Common myeloid progenitor, CD34-positive (primary cell): ENCODE measurements around the gene LAYN.

Experiments used
- CTCF ChIA-PET: fragments of 350-600 bp; sonication (Branson Sonifier 250); formaldehyde crosslinking; loops from one replicate; lab custom pipeline; 2021; ENCODE audit warnings: antibody characterized with exemption; lab: Charles Lee
- POLR2A ChIA-PET: fragments of 350-600 bp; sonication (Branson Sonifier 250); formaldehyde crosslinking; loops from one replicate; lab custom pipeline; 2021; ENCODE audit warnings: antibody characterized with exemption; lab: Charles Lee
- DNase-seq, 3 donors: peaks; one replicate each; pipeline versions ENCODE4 v3.0.0 to v3.0.0-alpha.2; 2013
- H3K27ac ChIP-seq, 2 experiments: 1 replicate in 1 of 2; 2 replicates in 1 of 2; pipeline ENCODE4 v1.7.0; 2013; ENCODE audit warnings: inconsistent platforms in 2 of 2, low read length in 2 of 2, mild to moderate bottlenecking in 2 of 2, low read depth in 1 of 2, moderate library complexity in 1 of 2; ENCODE audit not compliant: severe bottlenecking in 2 of 2, insufficient read depth in 1 of 2, poor library complexity in 1 of 2
- H3K27me3 ChIP-seq, 5 experiments: replicated peaks in 2 of 5; 1 replicate in 3 of 5; 2 replicates in 2 of 5; pipeline versions ENCODE4 v1.6.1 to v1.7.0; 2013; ENCODE audit warnings: low read length in 4 of 5, mild to moderate bottlenecking in 2 of 5, moderate library complexity in 2 of 5, inconsistent platforms in 1 of 5; ENCODE audit not compliant: insufficient read depth in 5 of 5, control insufficient read depth in 4 of 5
- H3K36me3 ChIP-seq, 4 experiments: 1 replicate in 2 of 4; 2 replicates in 2 of 4; pipeline versions ENCODE4 v1.6.1 to v1.7.0; 2013; ENCODE audit warnings: low read length in 3 of 4, control low read depth in 1 of 4, mild to moderate bottlenecking in 1 of 4; ENCODE audit not compliant: control insufficient read depth in 4 of 4, insufficient read depth in 4 of 4
- H3K4me1 ChIP-seq, 4 experiments: 1 replicate in 3 of 4; 2 replicates in 1 of 4; pipeline versions ENCODE4 v1.6.1 to v1.7.1; 2013; ENCODE audit warnings: low read length in 3 of 4, mild to moderate bottlenecking in 3 of 4, control low read depth in 1 of 4, inconsistent platforms in 1 of 4, moderate library complexity in 1 of 4; ENCODE audit not compliant: control insufficient read depth in 4 of 4, insufficient read depth in 4 of 4; ENCODE audit errors: control extremely low read depth in 1 of 4
- H3K4me3 ChIP-seq, 7 experiments: 1 replicate in 4 of 7; 2 replicates in 3 of 7; pipeline versions ENCODE4 v1.5.1 to v1.7.0; 2013; ENCODE audit warnings: mild to moderate bottlenecking in 7 of 7, low read length in 6 of 7, moderate library complexity in 6 of 7, inconsistent platforms in 2 of 7, low read depth in 2 of 7, control low read depth in 1 of 7; ENCODE audit not compliant: insufficient read depth in 4 of 7, control insufficient read depth in 1 of 7; ENCODE audit errors: extremely low read depth in 1 of 7
- H3K9me3 ChIP-seq, 5 experiments: 1 replicate in 4 of 5; 2 replicates in 1 of 5; pipeline versions ENCODE4 v1.6.1 to v1.7.1; 2013; ENCODE audit warnings: low read length in 4 of 5, mild to moderate bottlenecking in 2 of 5, inconsistent platforms in 1 of 5, low read depth in 1 of 5, moderate library complexity in 1 of 5; ENCODE audit not compliant: control insufficient read depth in 4 of 5, insufficient read depth in 2 of 5; ENCODE audit errors: control extremely low read depth in 1 of 5
- WGBS: methylation state at CpG from one replicate; pipeline ENCODE4 v1.1.5; 2013; ENCODE audit not compliant: insufficient coverage; 5-methylcytosine and 5-hydroxymethylcytosine counted together

Gene LAYN

DNA sequence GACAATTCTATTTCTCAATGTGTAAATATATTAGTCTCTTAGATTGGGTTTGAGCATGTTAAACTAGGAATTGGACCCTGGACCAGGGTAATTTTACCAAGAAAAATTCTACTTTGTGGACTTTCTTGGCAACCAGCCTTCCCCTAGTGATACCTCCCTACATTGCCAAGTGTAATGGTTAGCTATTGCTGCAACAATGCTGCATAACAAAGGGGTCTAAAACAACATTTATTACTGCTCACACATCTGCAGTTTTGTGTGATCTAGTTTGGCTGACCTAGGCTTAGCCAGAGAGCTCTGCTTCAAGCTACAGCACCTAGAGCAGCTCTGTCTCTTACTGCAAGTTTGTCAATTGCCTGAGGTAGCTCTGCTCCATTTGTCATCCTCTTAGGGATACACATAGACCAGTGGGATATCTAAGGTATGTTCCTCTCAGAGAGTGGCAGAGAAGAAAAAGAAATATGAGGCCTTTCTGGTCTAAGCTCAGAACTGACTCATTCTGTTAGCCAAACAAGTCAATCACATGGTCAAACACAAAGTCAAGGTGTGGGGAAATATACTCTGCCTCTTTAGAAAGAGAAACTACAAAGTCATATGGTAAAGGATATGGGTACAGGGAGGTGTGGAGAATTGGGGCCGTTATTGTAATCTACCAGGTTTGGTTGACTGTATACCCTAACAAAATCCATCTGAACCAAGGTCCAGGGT is 2.0 kb upstream of the LAYN start:
- CTCF ChIA-PET = interaction anchor here (1.3 to 1.5 kb wide), 2 partner anchors 19 to 84 kb away, joined by 3 to 4 read pairs; no protein-coding TSS in a partner anchor

GRCh38 chr11:111539426-111540113 is 950 bp upstream of the LAYN start:
- peak in 2 of 3 donors; percentile 18 for DNase-seq
- no peaks in the 10 kb centered on the region for H3K36me3 ChIP-seq
- peaks cover 0 to 33% (median 25%) of the 10 kb centered on the region in 4 experiments for H3K4me1 ChIP-seq
- peaks cover 0 to 3% (median 0%) of the 10 kb centered on the region in 5 experiments for H3K9me3 ChIP-seq
- peak overlapping the region in 3 of 7 experiments; percentile 68 to 80 (median 79) for H3K4me3 ChIP-seq
- ChIA-PET CTCF (interaction anchor here (1.3 to 1.5 kb wide), 2 partner anchors 20 to 85 kb away, joined by 3 to 4 read pairs; no protein-coding TSS in a partner anchor), POLR2A (no interaction called here)
- H3K27ac ChIP-seq = no peak overlapping the region
- peaks cover 2 to 36% (median 26%) of the 10 kb centered on the region in 5 experiments for H3K27me3 ChIP-seq
- WGBS = 84% methylated on average over 7 of the region's 9 CpGs

More for the DNA sequence above, 2.0 kb upstream of the LAYN start:
- WGBS = 88% methylated on average over 1 of the region's 1 CpG
- Histone ChIP-seq H3K4me1 (peaks cover 0 to 33% (median 25%) of the 10 kb centered on the region in 4 experiments), H3K27ac (no peak overlapping the region), H3K4me3 (no peak overlapping the region), H3K27me3 (peaks cover 3 to 39% (median 27%) of the 10 kb centered on the region in 5 experiments), H3K9me3 (peaks cover 0 to 3% (median 0%) of the 10 kb centered on the region in 5 experiments), H3K36me3 (no peaks in the 10 kb centered on the region)
- POLR2A ChIA-PET = no interaction called here
- no peak for DNase-seq

GRCh38 chr11:111540937-111541253 is 375 bp downstream of the LAYN start:
- no peak overlapping the region for H3K27ac ChIP-seq
- WGBS = under 1% methylated on average over 14 of the region's 22 CpGs
- POLR2A ChIA-PET = interaction anchor here (0.6 kb wide), 1 partner anchor 13 kb away, joined by 3 read pairs; no protein-coding TSS in a partner anchor

GRCh38 chr11:111541254-111542061 is 938 bp downstream of the LAYN start:
- CTCF ChIA-PET = interaction anchor here (1.0 to 1.3 kb wide), 3 partner anchors 9 to 91 kb away, joined by 3 read pairs; no protein-coding TSS in a partner anchor
- Histone ChIP-seq H3K36me3 (no peaks in the 10 kb centered on the region), H3K9me3 (peaks cover 0 to 3% (median 0%) of the 10 kb centered on the region in 5 experiments), H3K27me3 (peaks cover 0 to 36% (median 25%) of the 10 kb centered on the region in 5 experiments), H3K4me1 (peaks cover 0 to 33% (median 25%) of the 10 kb centered on the region in 4 experiments), H3K27ac (no peak overlapping the region), H3K4me3 (peak overlapping the region; percentile 15 to 80 (median 56))
- 4% methylated on average over 39 of the region's 41 CpGs for WGBS
- DNase-seq = peak in 2 of 3 donors; percentile 34 to 41
- POLR2A ChIA-PET = no interaction called here

More at GRCh38 chr11:111540937-111541253, 375 bp downstream of the LAYN start:
- peaks cover 0 to 33% (median 25%) of the 10 kb centered on the region in 4 experiments for H3K4me1 ChIP-seq
- no peaks in the 10 kb centered on the region for H3K36me3 ChIP-seq
- DNase-seq = no peak
- CTCF ChIA-PET = interaction anchor here (1.0 kb wide), 1 partner anchor 10 kb away, joined by 3 read pairs; no protein-coding TSS in a partner anchor
- peak overlapping the region; percentile 4 to 80 (median 56) for H3K4me3 ChIP-seq
- H3K9me3 ChIP-seq = peaks cover 0 to 3% (median 0%) of the 10 kb centered on the region in 5 experiments
- H3K27me3 ChIP-seq = peaks cover 0 to 36% (median 25%) of the 10 kb centered on the region in 5 experiments

DNA sequence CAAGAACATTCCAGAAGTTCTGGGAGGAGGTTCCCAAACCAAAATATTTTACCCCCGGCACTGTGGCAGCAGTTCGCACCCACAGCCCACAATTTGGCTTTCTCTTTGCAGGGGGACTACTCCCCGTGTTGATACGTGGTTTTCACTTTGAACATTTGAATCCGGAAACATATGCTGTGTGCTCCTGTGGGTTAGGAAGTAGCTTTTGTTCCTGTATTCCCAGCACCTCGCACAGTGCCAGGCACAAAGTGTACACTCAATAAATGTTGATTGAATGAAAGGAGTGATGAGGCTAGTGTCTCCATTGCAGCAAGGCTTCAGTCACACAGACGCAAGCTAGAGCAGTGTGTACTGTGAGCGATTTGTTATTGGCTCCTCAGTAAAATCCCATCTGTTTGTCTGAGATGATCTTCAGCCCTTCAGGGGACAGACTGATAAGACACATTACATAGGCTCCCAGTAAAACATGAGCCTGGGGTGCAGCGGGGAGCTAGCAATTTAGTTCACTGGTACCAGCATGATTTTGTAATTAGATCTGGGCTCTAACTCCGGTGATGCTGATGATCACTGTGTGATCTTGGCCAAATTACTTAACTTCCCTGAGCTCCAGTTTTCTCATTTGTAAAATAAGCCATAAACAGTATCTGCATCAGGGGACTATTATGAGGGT is 2.2 kb downstream of the LAYN start:
- DNase-seq = peak in 2 of 3 donors; percentile 27 to 38
- no peak overlapping the region for H3K27ac ChIP-seq
- H3K4me3 ChIP-seq = peak overlapping the region in 1 of 7 experiments; percentile 36
- peaks cover 0 to 3% (median 0%) of the 10 kb centered on the region in 5 experiments for H3K9me3 ChIP-seq
- H3K4me1 ChIP-seq = peaks cover 0 to 33% (median 25%) of the 10 kb centered on the region in 4 experiments
- CTCF ChIA-PET = interaction anchor here (1.0 to 1.3 kb wide), 5 partner anchors 9 to 92 kb away, joined by 3 to 4 read pairs (median 3); no protein-coding TSS in a partner anchor
- no peaks in the 10 kb centered on the region for H3K36me3 ChIP-seq
- POLR2A ChIA-PET = interaction anchor here (0.6 kb wide), 1 partner anchor 9 kb away, joined by 3 read pairs; no protein-coding TSS in a partner anchor
- H3K27me3 ChIP-seq = peaks cover 0 to 36% (median 23%) of the 10 kb centered on the region in 5 experiments
- WGBS = 63% methylated on average over 6 of the region's 10 CpGs

DNA sequence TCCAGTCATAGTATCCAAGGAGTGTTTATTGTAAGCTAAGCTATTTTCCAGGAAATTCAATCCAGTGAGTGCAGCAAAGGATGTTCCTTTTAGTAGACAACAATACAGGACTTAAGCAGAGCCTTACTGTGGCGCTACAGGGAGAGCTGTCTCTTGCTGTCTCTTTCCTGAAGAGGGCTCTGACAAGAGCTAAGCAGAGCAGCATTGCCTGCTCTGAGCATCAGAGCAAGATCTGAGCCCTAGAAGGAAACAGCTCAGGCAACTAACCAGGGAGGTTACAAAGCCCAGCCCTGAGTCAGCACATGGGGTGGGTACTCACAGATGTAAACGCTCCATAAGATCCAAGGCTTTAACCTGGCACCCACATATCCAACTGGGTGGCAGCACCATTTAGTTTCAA is 8.0 kb downstream of the LAYN start:
- WGBS = 100% methylated on average over 1 of the region's 2 CpGs
- H3K27me3 ChIP-seq = peaks cover 0 to 7% (median 0%) of the 10 kb centered on the region in 5 experiments
- no peaks in the 10 kb centered on the region for H3K9me3 ChIP-seq
- H3K27ac ChIP-seq = no peak overlapping the region
- DNase-seq = no peak
- CTCF ChIA-PET = no interaction called here
- H3K4me3 ChIP-seq = no peak overlapping the region
- no peaks in the 10 kb centered on the region for H3K4me1 ChIP-seq
- no peaks in the 10 kb centered on the region for H3K36me3 ChIP-seq
- POLR2A ChIA-PET = no interaction called here
